Endothelial cell of umbilical vein (primary cell): ENCODE data around the gene CACNA1B. TPM values are rescaled to one million over a fixed set of nuclear protein-coding genes. Genes with fewer than 3 reads are reported as not detected.

Experiments
- BruUV-seq: library from RNA; stranded (reverse); fragments of 400-500 nt; replicated peaks from 2 replicates; lab custom pipeline; 2021; lab: Mats Ljungman, UMichigan
- CTCF ChIA-PET: fragments of 300-600, 350-600 bp; sonication (Branson Sonifier 250); formaldehyde crosslinking; loops from one replicate; lab custom pipeline; 2021; ENCODE audit warnings: antibody characterized with exemption, inconsistent platforms; lab: Charles Lee
- POLR2A ChIA-PET: fragments of 300-600, 350-600 bp; sonication (Branson Sonifier 250); formaldehyde crosslinking; loops from one replicate; lab custom pipeline; 2021; ENCODE audit warnings: antibody characterized with exemption, inconsistent platforms; lab: Charles Lee
- DNase-seq: peaks from one replicate; pipeline ENCODE4 v3.0.0-alpha.2; 2011; ENCODE audit warnings: low read depth, low spot score
- FAIRE-seq: peaks from 2 replicates; lab custom pipeline; 2011; peaks lifted over from hg19 to GRCh38; lab: Jason Lieb, UNC
- H2AFZ ChIP-seq: 2 replicates; pipeline ENCODE4 v1.6.0; 2012; ENCODE audit warnings: low read depth, low read length, control low read depth, inconsistent platforms
- H3K27ac ChIP-seq: 2 replicates; pipeline ENCODE4 v1.5.1; 2011; ENCODE audit warnings: low read depth, mild to moderate bottlenecking, control low read depth, low read length, moderate library complexity; ENCODE audit not compliant: insufficient read depth
- H3K27me3 ChIP-seq, 2 experiments: 2 replicates each; pipeline versions ENCODE4 v1.6.0 to v1.6.1; 2011; ENCODE audit warnings: low read length in 2 of 2, mixed read lengths in 1 of 2; ENCODE audit not compliant: control insufficient read depth in 2 of 2, insufficient read depth in 2 of 2
- H3K36me3 ChIP-seq, 2 experiments: 2 replicates in 1 of 2; 3 replicates in 1 of 2; pipeline ENCODE4 v1.5.1; 2011; ENCODE audit warnings: low read length in 2 of 2, mild to moderate bottlenecking in 1 of 2, moderate library complexity in 1 of 2; ENCODE audit not compliant: control insufficient read depth in 2 of 2, insufficient read depth in 2 of 2; ENCODE audit errors: extremely low read depth in 1 of 2
- H3K4me1 ChIP-seq: 3 replicates; pipeline ENCODE4 v1.5.1; 2011; ENCODE audit warnings: mild to moderate bottlenecking, low read length; ENCODE audit not compliant: control insufficient read depth, insufficient read depth; ENCODE audit errors: extremely low read depth
- H3K4me2 ChIP-seq: 2 replicates; pipeline ENCODE4 v1.6.1; 2011; ENCODE audit warnings: low read length, control low read depth, mixed read lengths; ENCODE audit not compliant: insufficient read depth
- H3K4me3 ChIP-seq, 3 experiments: fragments of 200-600 bp in 1 of 3; sonication (generic), shearing (Covaris generic) in 1 of 3; replicated peaks in 1 of 3; 2 replicates each; pipeline ENCODE4 v1.5.1; 2011 to 2016; ENCODE audit warnings: control low read depth in 3 of 3, low read length in 3 of 3, mild to moderate bottlenecking in 2 of 3, inconsistent platforms in 1 of 3, low read depth in 1 of 3, moderate library complexity in 1 of 3; ENCODE audit not compliant: insufficient read depth in 1 of 3
- H3K79me2 ChIP-seq: 2 replicates; pipeline ENCODE4 v1.6.0; 2012; ENCODE audit warnings: low read length, inconsistent platforms; ENCODE audit not compliant: control insufficient read depth, insufficient read depth
- H3K9ac ChIP-seq: replicated peaks from 2 replicates; pipeline ENCODE3; 2011; ENCODE audit warnings: low read length, control low read depth; ENCODE audit not compliant: insufficient read depth; ENCODE audit errors: extremely low read depth
- H3K9me1 ChIP-seq: replicated peaks from 3 replicates; pipeline ENCODE4 v1.6.0; 2011; ENCODE audit warnings: mild to moderate bottlenecking, low read length; ENCODE audit not compliant: control insufficient read depth, insufficient read depth; ENCODE audit errors: extremely low read depth
- H3K9me3 ChIP-seq: replicated peaks from 2 replicates; pipeline ENCODE4 v1.5.1; 2012; ENCODE audit warnings: low read length, inconsistent platforms; ENCODE audit not compliant: control insufficient read depth, insufficient read depth
- H4K20me1 ChIP-seq: replicated peaks from 2 replicates; pipeline ENCODE3; 2011; ENCODE audit warnings: mild to moderate bottlenecking, low read length; ENCODE audit not compliant: control insufficient read depth, insufficient read depth; ENCODE audit errors: extremely low read depth
- CTCF ChIP-seq, 2 donors: IDR thresholded peaks; 1 replicate in 1 of 2; 2 replicates in 1 of 2; pipeline ENCODE4 v1.5.1; 2011; ENCODE audit warnings: low read length in 2 of 2, mild to moderate bottlenecking in 2 of 2, moderate library complexity in 2 of 2, control low read depth in 1 of 2, inconsistent platforms in 1 of 2, low read depth in 1 of 2; ENCODE audit not compliant: insufficient read depth in 1 of 2; ENCODE audit errors: extremely low read depth in 1 of 2
- EZH2 ChIP-seq: IDR thresholded peaks from 2 replicates; pipeline ENCODE4 v1.6.1; 2012; ENCODE audit warnings: borderline replicate concordance, low read depth, mild to moderate bottlenecking, moderate library complexity, low read length, inconsistent platforms; ENCODE audit not compliant: severe bottlenecking
- FOS ChIP-seq: IDR thresholded peaks from 2 replicates; pipeline ENCODE4 v1.6.1; 2011; ENCODE audit warnings: mild to moderate bottlenecking, low read length, moderate library complexity, borderline replicate concordance; ENCODE audit not compliant: insufficient read depth
- GATA2 ChIP-seq: IDR thresholded peaks from 2 replicates; pipeline ENCODE4 v1.7.0; 2011; ENCODE audit warnings: low read depth, mild to moderate bottlenecking, moderate library complexity, mixed read lengths, low read length; ENCODE audit not compliant: insufficient read length, insufficient read depth
- JUN ChIP-seq: IDR thresholded peaks from 2 replicates; pipeline ENCODE4 v1.6.1; 2011; ENCODE audit warnings: borderline replicate concordance, low read depth; ENCODE audit not compliant: insufficient read length, insufficient read depth
- MYC ChIP-seq: IDR thresholded peaks from one replicate; pipeline ENCODE4 v1.6.1; 2011; ENCODE audit warnings: mild to moderate bottlenecking, low read depth, low read length
- POLR2A ChIP-seq: IDR thresholded peaks from 2 replicates; pipeline ENCODE4 v1.6.1; 2012; ENCODE audit warnings: low read depth, mild to moderate bottlenecking, control low read depth, low read length
- POLR2AphosphoS5 ChIP-seq: IDR thresholded peaks from 2 replicates; pipeline ENCODE4 v1.6.1; 2012; ENCODE audit warnings: low read depth, mild to moderate bottlenecking, control low read depth, low read length, moderate library complexity; ENCODE audit not compliant: insufficient read depth
- dilution Hi-C: fragments of 300-500 bp; cut with MboI; formaldehyde crosslinking; loops from one replicate; pipeline ENCODE4 v1.15.0; 2019; ENCODE audit warnings: low sequenced_read_pairs; ENCODE audit not compliant: extremely low pct_ligation_motif_present
- intact Hi-C: fragments of 100-400 bp; cut with micrococcal nuclease; formaldehyde crosslinking; loops from one replicate; pipeline ENCODE4 v1.10.0; 2022
- polyA plus RNA-seq, 4 experiments: library from polyadenylated mRNA; depleted of rRNA in 3 of 4; stranded (reverse) in 3 of 4; unstranded in 1 of 4; fragments of >200 nt; gene quantifications; 2 replicates each; pipeline versions ENCODE4 v1.2.1 to v1.2.3, GENCODE V29; 2011 to 2012; ENCODE audit warnings: missing spikeins in 1 of 4
- total RNA-seq: library from RNA; stranded (reverse); gene quantifications from 2 replicates; pipeline ENCODE4 v1.2.3, GENCODE V29; 2021
- TF ChIP-seq, protein P1 (sequence below): IDR thresholded peaks from 2 replicates; pipeline ENCODE4 v1.6.1; 2011; ENCODE audit not compliant: insufficient read depth, insufficient read length

CACNA1B gene
- total and polyA plus RNA-seq, 2 donors (not counting 3 experiments of a cell fraction or from before 2014, with no cell fraction given): 0.11 to 0.41 TPM

- Histone ChIP-seq H3K4me1 (no peaks in the 10 kb centered on the region), H3K79me2 (no peaks in the 10 kb centered on the region), H3K9me3 (no peaks in the 10 kb centered on the region), H3K27ac (no peak overlapping the region), H3K27me3 (no peaks in the 10 kb centered on the region), H3K4me2 (no peak overlapping the region), H3K4me3 (no peak overlapping the region), H3K9me1 (no peaks in the 10 kb centered on the region), H3K9ac (no peak overlapping the region), H4K20me1 (no peaks in the 10 kb centered on the region), H3K36me3 (no peaks in the 10 kb centered on the region), H2AFZ (no peak overlapping the region)
- no peak for DNase-seq
- no TSS peak for BruUV-seq
- POLR2A ChIA-PET: no interaction called here
- dilution Hi-C loops (no loop called here), intact Hi-C loops (no loop called here)
- CTCF ChIA-PET: no interaction called here
- FAIRE-seq: no peak
- TF ChIP-seq CTCF (IDR thresholded peaks at IDR 0.05; ENCODE audit: extremely low read depth in 1 of 2, insufficient read depth in 1 of 2, low read depth in 1 of 2, low read length in 2 of 2) (no peak), EZH2 (no peak), FOS (no peak), POLR2A (no peak), MYC (no peak), JUN (no peak), POLR2AphosphoS5 (no peak), GATA2 (no peak)
- TF ChIP-seq, protein P1, sequence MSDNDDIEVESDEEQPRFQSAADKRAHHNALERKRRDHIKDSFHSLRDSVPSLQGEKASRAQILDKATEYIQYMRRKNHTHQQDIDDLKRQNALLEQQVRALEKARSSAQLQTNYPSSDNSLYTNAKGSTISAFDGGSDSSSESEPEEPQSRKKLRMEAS: no peak
Measured at GRCh38 chr9:137902646-137903045, 25.1 kb downstream of the CACNA1B start.
